A673 (cell line): ENCODE measurements around the gene ADGRA1. TPM values are rescaled to one million over a fixed set of nuclear protein-coding genes. Genes with fewer than 3 reads are reported as not detected.

Experiments
- Bru-seq: library from RNA; stranded (reverse); fragments of 400-500 nt; gene quantifications from one replicate; lab custom pipeline; 2021; lab: Mats Ljungman, UMichigan
- BruChase-seq, 2 experiments: library from RNA; stranded (reverse); fragments of 400-500 nt; gene quantifications; one replicate each; lab custom pipeline; 2021; lab: Mats Ljungman, UMichigan
- BruUV-seq: library from RNA; stranded (reverse); fragments of 400-500 nt; replicated peaks from 2 replicates; lab custom pipeline; 2021; lab: Mats Ljungman, UMichigan
- CTCF ChIA-PET: fragments of 300-600 bp; sonication (Branson Sonifier 250); formaldehyde crosslinking; loops from one replicate; lab custom pipeline; 2022; ENCODE audit warnings: antibody characterized with exemption; lab: Charles Lee
- POLR2A ChIA-PET: fragments of 300-600 bp; sonication (Branson Sonifier 250); formaldehyde crosslinking; loops from one replicate; lab custom pipeline; 2022; ENCODE audit warnings: antibody characterized with exemption; ENCODE audit not compliant: low non-redundant PET; lab: Charles Lee
- DNase-seq: peaks from one replicate; pipeline ENCODE4 v3.0.0-alpha.2; 2015; ENCODE audit warnings: low spot score
- H3K27ac ChIP-seq: fragments of 200-600 bp; sonication (generic); 2 replicates; pipeline ENCODE4 v1.5.1; 2016; ENCODE audit warnings: mixed run types, low read depth, mild to moderate bottlenecking, mixed read lengths, antibody characterized with exemption, low read length; ENCODE audit not compliant: poor library complexity, severe bottlenecking
- H3K27me3 ChIP-seq: fragments of 200-600 bp; sonication (generic); replicated peaks from 2 replicates; pipeline ENCODE4 v1.6.1; 2017; ENCODE audit warnings: mixed run types, low read depth, mild to moderate bottlenecking, mixed read lengths, antibody characterized with exemption, low read length; ENCODE audit not compliant: insufficient read depth, poor library complexity
- H3K36me3 ChIP-seq: fragments of 200-600 bp; sonication (generic); 2 replicates; pipeline ENCODE4 v1.6.1; 2016; ENCODE audit warnings: mixed run types, mild to moderate bottlenecking, mixed read lengths, antibody characterized with exemption, low read length; ENCODE audit not compliant: insufficient read depth, poor library complexity, severe bottlenecking
- H3K4me1 ChIP-seq: fragments of 200-600 bp; sonication (generic); 2 replicates; pipeline ENCODE4 v1.6.1; 2017; ENCODE audit warnings: mixed run types, mild to moderate bottlenecking, mixed read lengths, antibody characterized with exemption, low read length; ENCODE audit not compliant: insufficient read depth, poor library complexity, severe bottlenecking
- H3K4me3 ChIP-seq: fragments of 200-600 bp; sonication (generic); 2 replicates; pipeline ENCODE4 v1.5.1; 2016; ENCODE audit warnings: low read depth, mixed run types, mild to moderate bottlenecking, mixed read lengths, low read length; ENCODE audit not compliant: poor library complexity, severe bottlenecking
- H3K9me3 ChIP-seq: fragments of 200-600 bp; sonication (generic); 2 replicates; pipeline ENCODE4 v1.6.1; 2016; ENCODE audit warnings: mixed run types, low read depth, mild to moderate bottlenecking, mixed read lengths, antibody characterized with exemption, low read length; ENCODE audit not compliant: poor library complexity, severe bottlenecking
- CTCF ChIP-seq: fragments of 300-800, 200-600 bp; sonication (generic); conservative IDR thresholded peaks from 2 replicates; pipeline ENCODE4 v1.5.1; 2017; ENCODE audit warnings: low read depth, mild to moderate bottlenecking, antibody characterized with exemption, low read length, moderate library complexity, mixed read lengths
- EZH2 ChIP-seq: fragments of 200-600 bp; sonication (generic); IDR thresholded peaks from 2 replicates; pipeline ENCODE4 v1.6.1; 2017; ENCODE audit warnings: borderline replicate concordance, low read depth, mild to moderate bottlenecking, mixed read lengths, antibody characterized with exemption, low read length; ENCODE audit not compliant: poor library complexity, severe bottlenecking
- intact Hi-C: fragments of 100-400 bp; cut with micrococcal nuclease; formaldehyde crosslinking; loops from one replicate; pipeline ENCODE4 v1.10.0; 2022; ENCODE audit not compliant: unreplicated experiment
- long read RNA-seq: library from polyadenylated mRNA; stranded (forward); transcript quantifications from one replicate; pipeline ENCODE4 v2.0.0, GENCODE V29; 2022
- total RNA-seq: library from RNA; stranded (reverse); gene quantifications from 2 replicates; pipeline ENCODE4 v1.2.3, GENCODE V29; 2021

The ADGRA1 gene
- total RNA-seq (0.82 and 0.87 TPM in 2 replicates), Bru-seq, nascent RNA (percentile 23 among the genes with signal in this experiment), BruChase-seq, experiment 1, labeled RNA remaining after a 2-hour chase (percentile 24 among the genes with signal in this experiment), BruChase-seq, experiment 2, labeled RNA remaining after a 6-hour chase (percentile 37 among the genes with signal in this experiment)
- long read RNA-seq = 0 reads

GRCh38 chr10:133087679-133088178, at the start of gene ADGRA1:
Gene ADGRA1, plus strand, starts transcription at chr10:133087924. Its CDS starts 986 bp downstream, at chr10:133088910.
- H3K4me1 ChIP-seq = no peaks in the 10 kb centered on the region
- intact Hi-C loops = no loop called here
- CTCF ChIA-PET = no interaction called here
- POLR2A ChIA-PET = no interaction called here
- DNase-seq = peak; percentile 13
- H3K9me3 ChIP-seq = no peaks in the 10 kb centered on the region
- TF ChIP-seq EZH2 (peak; percentile 81), CTCF (no peak)
- peaks cover 36% of the 10 kb centered on the region for H3K27me3 ChIP-seq
- H3K4me3 ChIP-seq = peak within 1 kb of the TSS; percentile 38
- H3K36me3 ChIP-seq = no peaks in the 10 kb centered on the region
- H3K27ac ChIP-seq = no peak within 1 kb of the TSS
- no TSS peak for BruUV-seq

- ChIA-PET POLR2A (no interaction called here), CTCF (no interaction called here)
- Histone ChIP-seq H3K27me3 (peaks cover 75% of the 10 kb centered on the region), H3K4me3 (no peak overlapping the region), H3K36me3 (no peaks in the 10 kb centered on the region), H3K9me3 (no peaks in the 10 kb centered on the region), H3K27ac (no peak overlapping the region), H3K4me1 (no peaks in the 10 kb centered on the region)
- intact Hi-C loops = no loop called here
- TF ChIP-seq CTCF = no peak
- no peak for DNase-seq
- BruUV-seq = no TSS peak
Measured at GRCh38 chr10:133038036-133038823, 49.5 kb upstream of the ADGRA1 start.

GRCh38 chr10:133039107-133039802, 48.5 kb upstream of the ADGRA1 start:
- DNase-seq = no peak
- H3K27me3 ChIP-seq = peaks cover 82% of the 10 kb centered on the region
- POLR2A ChIA-PET = no interaction called here
- no peaks in the 10 kb centered on the region for H3K36me3 ChIP-seq
- CTCF ChIA-PET = no interaction called here
- intact Hi-C loops = no loop called here
- H3K27ac ChIP-seq = no peak overlapping the region
- no peaks in the 10 kb centered on the region for H3K9me3 ChIP-seq
- BruUV-seq = no TSS peak
- H3K4me3 ChIP-seq = no peak overlapping the region
- no peaks in the 10 kb centered on the region for H3K4me1 ChIP-seq
- no peak for TF ChIP-seq EZH2
- no peak for TF ChIP-seq CTCF
